ENCODE results near the gene MFSD2A.
"Not testable (repeated sequence)": the region's sequence is repeated elsewhere in the genome, so short reads cannot be mapped to it uniquely, and the experiment has no call there.

The MFSD2A gene

GRCh38 chr1:39954870-39955546, at the start of gene MFSD2A:
Gene MFSD2A (plus strand): TSS chr1:39955145. CDS start chr1:39955293, 148 bp downstream.
- peak; percentile 90 for DNase-seq

- DNase-seq: no peak
Observed at GRCh38 chr1:39905172-39905571, 49.8 kb upstream of the MFSD2A start.

DNA sequence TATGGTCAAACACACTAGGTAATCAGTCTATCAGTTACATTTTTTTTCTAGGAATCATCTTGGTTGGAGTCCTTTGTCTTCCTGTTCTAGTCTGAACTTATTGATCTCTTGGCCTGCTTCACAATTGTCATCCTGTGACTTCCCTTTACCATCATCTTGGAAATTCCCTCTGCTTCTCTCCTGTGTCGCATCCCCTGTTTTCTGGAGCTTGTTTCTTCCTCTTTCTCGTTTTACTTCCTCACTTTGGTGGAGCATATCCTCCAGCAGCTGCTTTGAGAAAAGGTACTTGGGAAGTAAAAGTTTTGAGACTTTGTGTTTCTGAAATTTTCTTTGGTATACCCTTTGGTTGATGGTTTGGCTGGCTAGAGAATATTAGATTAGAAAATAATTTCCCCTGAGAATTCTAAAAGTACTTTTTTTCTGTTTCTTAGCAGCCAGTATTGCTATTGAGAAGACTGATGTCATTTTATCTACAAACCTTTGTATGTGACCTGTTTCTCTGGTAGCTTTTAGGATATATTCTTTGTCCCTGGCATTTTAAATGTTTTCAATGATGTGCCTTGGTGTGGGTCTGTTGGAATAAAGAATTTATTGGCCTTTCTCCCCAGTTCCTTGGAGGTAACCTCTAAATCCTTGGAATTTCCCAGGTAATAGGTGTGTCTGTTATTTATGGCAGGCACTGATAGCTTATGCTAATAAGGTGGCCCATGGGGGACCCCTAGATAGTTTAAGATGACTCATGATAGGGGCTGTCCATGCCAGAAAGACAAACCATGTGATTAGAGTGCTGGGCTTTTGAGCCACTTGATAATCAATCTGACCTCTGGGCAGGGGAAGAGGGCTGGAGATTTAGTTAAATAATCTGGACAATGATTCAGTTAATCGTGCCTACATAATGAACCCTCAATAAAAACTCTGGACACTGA, 47.2 kb upstream of the MFSD2A start:
- no peak for DNase-seq

DNA sequence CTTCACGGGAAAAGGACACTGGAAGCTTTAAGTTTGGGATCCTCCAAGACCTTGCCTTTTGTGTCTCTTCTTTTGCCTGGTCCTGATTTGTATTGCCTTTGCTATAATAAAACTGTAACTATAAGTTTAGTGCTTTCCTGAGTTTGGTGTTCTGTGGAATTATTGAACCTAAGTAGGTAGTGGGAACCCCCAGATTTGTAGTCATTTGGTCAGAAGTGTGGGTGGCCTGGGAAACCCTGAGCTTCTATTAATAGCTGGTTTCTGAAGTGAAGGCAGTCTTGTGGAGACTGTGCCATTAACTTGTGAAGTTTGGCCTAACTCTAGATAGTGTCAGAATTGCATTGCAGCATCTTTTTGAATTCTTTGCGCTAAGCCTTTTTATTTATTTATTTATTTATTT, 46.4 kb upstream of the MFSD2A start:
- DNase-seq: no peak

GRCh38 chr1:39910263-39910662, 44.7 kb upstream of the MFSD2A start:
- no peak for DNase-seq

DNA sequence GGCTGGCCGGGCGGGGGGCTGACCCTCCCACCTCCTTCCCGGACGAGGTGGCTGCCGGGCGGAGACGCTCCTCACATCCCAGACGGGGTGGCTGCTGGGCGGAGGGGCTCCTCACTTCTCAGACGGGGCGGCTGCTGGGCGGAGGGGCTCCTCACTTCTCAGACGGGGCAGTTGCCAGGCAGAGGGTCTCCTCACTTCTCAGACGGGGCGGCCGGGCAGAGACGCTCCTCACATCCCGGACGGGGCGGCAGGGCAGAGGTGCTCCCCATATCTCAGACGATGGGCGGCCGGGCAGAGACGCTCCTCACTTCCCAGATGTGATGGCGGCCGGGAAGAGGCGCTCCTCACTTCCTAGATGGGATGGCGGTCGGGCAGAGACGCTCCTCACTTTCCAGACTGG, 41.8 kb upstream of the MFSD2A start:
- not testable (repeated sequence) for DNase-seq

- DNase-seq: no peak
Observed at GRCh38 chr1:39915499-39916129, 39.3 kb upstream of the MFSD2A start.

- DNase-seq: no peak
Observed at GRCh38 chr1:39917825-39918224, 37.1 kb upstream of the MFSD2A start.

DNA sequence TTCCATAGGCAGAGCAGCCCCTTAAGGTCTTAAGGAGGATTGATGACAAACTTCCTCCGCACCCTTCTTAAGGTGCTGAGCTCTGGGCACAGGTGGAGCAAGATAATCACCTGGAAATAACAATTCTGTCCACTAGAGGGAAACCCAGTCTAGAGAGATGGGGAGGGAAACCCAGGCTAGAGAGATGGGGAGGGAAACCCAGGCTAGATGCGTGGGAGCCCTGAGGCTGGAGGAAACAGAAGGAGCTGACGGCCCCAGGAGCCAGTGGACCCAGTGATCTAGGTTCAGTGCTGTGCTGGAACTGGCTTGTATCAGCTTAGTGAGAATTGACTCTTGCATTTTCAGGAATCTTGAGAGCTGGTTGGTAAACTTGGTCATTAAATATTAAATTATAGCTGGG, 35.4 kb upstream of the MFSD2A start:
- peak; percentile 100 for DNase-seq

DNA sequence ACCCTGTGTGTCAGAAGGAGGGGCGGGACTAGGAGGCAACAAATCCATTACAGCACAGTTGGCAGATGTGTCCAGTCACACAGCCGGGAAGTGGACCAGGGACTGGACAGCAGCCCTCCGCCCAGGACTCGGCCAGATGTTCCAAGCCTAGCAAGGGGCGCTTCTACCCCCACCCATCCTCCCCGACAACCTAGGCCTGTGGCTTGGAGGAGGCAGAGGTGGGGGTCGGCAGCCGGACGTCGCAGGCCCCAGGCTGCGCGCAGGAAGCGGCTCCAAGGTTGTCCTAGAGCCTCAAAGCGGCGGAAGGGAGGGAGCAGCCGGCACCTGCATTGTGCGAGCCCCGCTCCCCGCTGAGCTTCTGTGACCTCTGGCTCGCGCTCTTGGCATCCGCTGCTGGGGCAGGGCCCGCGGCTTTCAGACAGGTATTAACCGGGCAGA, 32.7 kb upstream of the MFSD2A start:
- no peak for DNase-seq

DNA sequence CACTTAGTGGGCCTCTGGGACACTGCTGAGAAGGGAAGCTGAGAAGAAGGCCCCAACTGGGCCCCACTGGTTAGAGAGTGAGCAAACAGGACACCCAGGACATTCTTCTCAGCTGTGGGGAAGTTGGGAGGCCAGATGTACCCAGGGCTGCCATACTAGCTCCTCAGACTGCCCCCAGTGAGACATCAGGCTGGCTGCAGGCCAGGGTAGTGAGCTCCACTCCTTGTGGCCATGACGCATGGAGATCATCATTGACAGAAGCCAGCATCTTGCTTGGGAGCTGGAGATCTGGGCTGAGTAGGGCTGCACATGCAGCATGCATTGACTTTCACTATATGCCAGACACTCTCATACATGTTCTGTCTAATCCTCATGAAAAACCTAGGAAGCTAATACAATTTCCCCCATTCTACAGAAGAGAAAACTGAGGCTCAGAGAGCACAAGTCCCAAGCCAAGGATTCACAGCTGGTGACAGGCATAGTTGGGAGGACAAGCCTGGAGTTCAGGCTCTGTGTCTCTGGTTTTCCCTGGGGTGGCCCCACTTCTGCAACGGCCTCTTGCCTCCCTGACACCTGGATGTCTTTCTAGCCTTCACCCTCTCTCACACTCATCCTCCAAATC, 29.1 kb upstream of the MFSD2A start:
- DNase-seq: no peak

DNA sequence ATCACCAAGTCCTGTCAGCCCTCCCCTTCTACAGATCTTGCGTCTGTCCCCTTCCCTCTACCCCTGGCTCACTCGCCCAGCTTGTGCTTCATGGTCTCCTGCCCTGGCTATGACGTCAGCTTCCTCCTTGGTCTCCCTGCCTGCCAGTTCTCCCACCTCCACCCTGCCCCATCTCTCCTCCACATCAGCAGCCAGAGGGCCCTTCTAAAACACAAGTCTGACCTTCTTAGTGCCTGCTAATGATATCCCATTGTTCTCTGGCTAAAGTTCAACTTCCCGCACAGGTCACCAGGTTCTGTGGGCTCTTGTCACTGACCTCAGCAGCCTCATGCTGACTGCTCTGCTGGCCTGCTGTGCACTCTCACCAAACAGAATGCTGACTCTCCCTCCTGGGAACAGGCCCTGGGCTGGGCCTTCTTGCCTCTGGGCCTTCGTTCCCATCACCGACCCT, 28.6 kb upstream of the MFSD2A start:
- no peak for DNase-seq

DNA sequence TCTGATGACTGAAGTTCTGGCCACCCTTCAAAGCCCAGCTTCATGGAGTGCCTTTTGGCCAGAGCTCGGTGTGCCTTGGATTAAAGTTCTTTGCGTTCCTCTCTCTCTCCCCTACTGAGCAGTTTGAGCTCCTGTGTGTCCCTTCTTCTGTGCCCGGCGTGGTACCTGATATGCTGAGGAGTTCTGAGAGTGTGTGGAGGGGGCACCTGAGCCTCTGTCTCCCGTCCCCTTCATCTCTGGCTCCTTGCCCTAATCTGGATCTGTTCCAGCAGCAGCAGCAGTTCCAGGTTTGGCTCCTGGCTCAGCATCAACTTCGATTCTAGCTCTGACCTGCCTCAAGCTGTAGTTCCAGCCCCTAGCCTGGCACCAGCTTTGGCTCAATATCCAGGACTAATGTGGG, 28.1 kb upstream of the MFSD2A start:
- DNase-seq: peak; percentile 99

DNA sequence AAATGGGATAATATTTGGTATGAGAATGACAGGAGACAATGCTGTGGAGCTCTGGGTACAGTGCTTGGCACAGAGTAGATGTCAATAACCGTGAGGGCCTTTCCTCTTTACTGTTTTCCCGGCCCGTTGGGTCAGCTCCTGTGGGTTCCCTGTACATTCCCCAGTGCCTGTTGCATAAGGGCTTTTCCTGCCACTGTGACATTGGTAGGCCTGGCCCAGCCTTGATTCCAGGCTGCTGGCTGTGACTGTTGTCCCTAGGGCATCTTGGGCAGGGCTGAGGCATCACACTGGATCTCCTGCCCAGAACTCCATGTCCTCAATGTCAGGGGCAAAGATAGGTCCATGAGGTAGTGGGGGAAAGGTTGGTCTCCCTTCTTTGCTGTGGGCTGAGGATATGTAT, 27.4 kb upstream of the MFSD2A start:
- DNase-seq: no peak

DNA sequence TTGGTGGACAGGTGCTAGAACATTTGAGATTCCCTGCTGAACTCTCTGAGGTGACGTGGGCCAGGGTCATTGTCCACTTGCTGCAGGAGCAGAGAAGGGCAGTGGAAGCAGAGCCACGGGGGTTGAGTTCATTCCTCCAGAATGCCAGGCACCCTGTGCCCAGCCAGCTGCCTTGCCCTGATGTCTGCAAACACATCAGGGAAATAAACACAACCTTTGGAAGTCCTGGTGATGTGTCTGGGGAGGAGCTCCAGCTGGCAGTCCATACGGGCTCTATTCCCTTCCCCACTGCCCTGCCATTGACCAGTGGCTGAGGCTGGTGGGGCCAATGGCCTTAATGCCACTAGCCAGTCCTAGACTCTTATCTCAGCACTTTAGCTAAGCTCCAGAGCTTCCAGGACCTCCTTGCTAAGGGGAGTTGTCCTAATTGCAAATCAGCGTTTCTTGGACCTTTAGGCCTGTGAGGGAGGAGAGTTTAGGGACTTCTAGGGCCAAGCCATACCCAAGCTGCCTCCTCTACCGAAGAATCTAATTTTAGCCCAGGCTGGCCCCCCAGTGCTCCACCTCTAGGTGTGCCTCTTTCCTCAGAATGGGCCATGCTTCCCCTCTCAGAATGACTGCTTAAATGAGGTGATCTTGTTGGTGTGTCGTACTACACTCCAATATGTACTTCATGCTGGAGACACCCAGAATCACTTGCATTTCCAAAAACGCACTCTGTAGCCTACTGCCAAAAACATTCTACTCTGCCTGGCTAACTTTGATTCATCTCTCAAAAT, 25.9 kb upstream of the MFSD2A start:
- DNase-seq: no peak

GRCh38 chr1:39933956-39934941, 20.7 kb upstream of the MFSD2A start:
- DNase-seq: no peak

DNA sequence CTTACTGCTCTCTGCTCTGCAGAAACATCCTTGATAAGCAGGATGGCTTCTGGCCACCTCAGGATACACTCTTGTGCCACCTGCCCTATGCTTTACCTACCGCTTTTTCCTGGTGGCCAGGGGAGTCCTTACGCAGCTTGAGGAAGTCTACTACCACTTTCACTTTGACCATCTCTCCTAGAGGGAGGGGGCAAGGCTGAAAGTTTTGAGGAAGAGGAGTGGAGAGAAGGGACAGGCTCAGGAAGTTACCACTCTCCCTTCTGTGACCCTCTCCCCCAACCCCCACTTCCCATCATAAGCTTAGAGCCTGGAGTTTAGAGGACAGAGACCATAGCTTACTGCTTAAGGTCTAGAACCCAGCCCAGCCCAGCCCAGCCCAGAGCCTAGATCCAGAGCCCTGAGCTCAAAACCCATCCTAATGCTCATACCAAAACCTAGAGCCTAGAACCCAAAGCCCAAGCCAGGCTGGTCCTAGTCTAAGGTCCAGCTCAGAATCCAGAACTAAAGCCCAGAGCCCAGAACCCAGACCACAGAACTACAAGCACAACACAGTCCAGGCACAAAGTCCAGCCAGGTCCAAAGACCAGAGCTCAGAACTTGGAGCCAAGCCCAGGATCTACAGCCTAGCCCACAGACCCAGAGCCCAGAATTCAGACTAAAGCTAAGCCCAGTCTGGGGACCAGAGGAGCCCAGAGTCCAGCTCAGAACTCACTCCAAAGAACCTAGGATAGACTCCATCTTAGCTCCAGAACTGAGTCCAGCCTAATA, 18.0 kb upstream of the MFSD2A start:
- DNase-seq: no peak

GRCh38 chr1:39938856-39939255, 16.1 kb upstream of the MFSD2A start:
- DNase-seq: no peak

DNA sequence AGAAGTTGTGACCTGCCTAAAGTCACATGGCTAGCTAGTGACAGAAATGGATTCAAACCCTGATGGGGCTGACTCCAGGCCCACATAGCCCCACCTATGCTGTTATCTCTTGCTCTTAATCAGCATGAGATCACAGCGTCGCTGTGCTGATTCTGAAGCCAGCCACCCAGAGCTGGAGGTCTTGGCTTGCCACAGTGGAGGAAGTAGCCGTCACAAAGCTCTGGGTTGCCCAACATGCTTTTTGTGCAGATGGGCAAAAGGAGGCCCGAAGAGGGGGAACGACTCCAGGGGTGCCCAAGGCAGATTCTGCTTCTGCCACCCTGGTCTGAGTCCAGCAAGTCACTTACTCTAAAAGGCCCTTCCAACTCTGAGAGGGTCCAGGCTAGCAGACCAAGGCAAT, 14.7 kb upstream of the MFSD2A start:
- DNase-seq: no peak
